Muscle of leg (tissue), 11 donors: ENCODE data around the gene GGT7. TPM values are rescaled to one million over a fixed set of nuclear protein-coding genes. Genes with fewer than 3 reads are reported as not detected.
"Not testable (repeated sequence)": the region's sequence is repeated elsewhere in the genome, so short reads cannot be mapped to it uniquely, and the experiment has no call there.

Experiments used
- DNase-seq: peaks from one replicate; pipeline ENCODE4 v3.0.0; 2013
- H3K27ac ChIP-seq: one replicate; pipeline ENCODE4 v1.5.1; 2013; ENCODE audit warnings: mild to moderate bottlenecking, low read length, control low read depth
- H3K27me3 ChIP-seq: one replicate; pipeline ENCODE4 v1.6.1; 2013; ENCODE audit warnings: low read length; ENCODE audit not compliant: control insufficient read depth, insufficient read depth
- H3K36me3 ChIP-seq: one replicate; pipeline ENCODE4 v1.6.1; 2013; ENCODE audit warnings: low read length; ENCODE audit not compliant: control insufficient read depth, insufficient read depth
- H3K4me1 ChIP-seq: one replicate; pipeline ENCODE4 v1.6.1; 2013; ENCODE audit warnings: low read length; ENCODE audit not compliant: control insufficient read depth, insufficient read depth
- H3K4me3 ChIP-seq: one replicate; pipeline ENCODE4 v1.5.1; 2013; ENCODE audit warnings: low read length, control low read depth
- H3K9me3 ChIP-seq: replicated peaks from 2 replicates; pipeline ENCODE4 v1.6.1; 2013; ENCODE audit warnings: low read depth, low read length; ENCODE audit not compliant: control insufficient read depth
- WGBS: methylation state at CpG from one replicate; pipeline ENCODE4 v1.1.5; 2013; ENCODE audit warnings: missing lambda C conversion rate; ENCODE audit not compliant: insufficient coverage; 5-methylcytosine and 5-hydroxymethylcytosine counted together
- polyA plus RNA-seq, 8 donors: library from polyadenylated mRNA; unstranded; fragments of 120-200 nt; gene quantifications; one replicate each; pipeline versions ENCODE4 v1.2.1 to v1.2.3, GENCODE V29; 2013; ENCODE audit warnings: inconsistent platforms in 1 of 8, low replicate concordance in 1 of 8; ENCODE audit not compliant: insufficient read length in 8 of 8, insufficient read depth in 1 of 8
- total RNA-seq: library from RNA; stranded (reverse); fragments of 120-200 nt; gene quantifications from one replicate; pipeline ENCODE4 v1.2.4, GENCODE V29; 2013

Gene GGT7
- total and polyA plus RNA-seq, 9 donors: 4.5 to 24.7 (median 16.5) TPM

DNA sequence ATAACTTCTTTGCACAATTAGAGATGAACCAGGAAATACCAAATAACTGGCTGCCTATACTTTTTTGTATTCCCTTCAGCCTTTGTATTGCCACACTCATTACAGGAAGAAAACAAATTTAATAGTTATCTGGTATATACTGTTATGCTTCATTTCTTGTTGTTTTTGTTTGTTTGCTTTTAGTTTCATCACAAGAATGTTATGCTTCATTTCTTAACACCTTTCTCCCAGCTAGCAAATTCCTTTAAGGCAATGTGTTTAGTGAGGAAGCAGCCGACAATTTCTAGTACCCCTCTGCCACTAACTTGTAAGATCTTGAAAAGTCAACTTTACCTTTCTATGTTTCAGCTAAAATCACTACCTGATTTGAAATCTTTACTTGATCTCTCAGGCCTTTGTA, 48.6 kb downstream of the GGT7 start:
- Histone ChIP-seq H3K4me1 (peaks cover 11% of the 10 kb centered on the region), H3K4me3 (peak overlapping the region; percentile 65), H3K36me3 (no peaks in the 10 kb centered on the region), H3K27me3 (no peaks in the 10 kb centered on the region), H3K27ac (peak overlapping the region; percentile 83), H3K9me3 (no peaks in the 10 kb centered on the region)
- DNase-seq: no peak
- WGBS: no CpG with 5 or more reads among the region's 1 CpG

DNA sequence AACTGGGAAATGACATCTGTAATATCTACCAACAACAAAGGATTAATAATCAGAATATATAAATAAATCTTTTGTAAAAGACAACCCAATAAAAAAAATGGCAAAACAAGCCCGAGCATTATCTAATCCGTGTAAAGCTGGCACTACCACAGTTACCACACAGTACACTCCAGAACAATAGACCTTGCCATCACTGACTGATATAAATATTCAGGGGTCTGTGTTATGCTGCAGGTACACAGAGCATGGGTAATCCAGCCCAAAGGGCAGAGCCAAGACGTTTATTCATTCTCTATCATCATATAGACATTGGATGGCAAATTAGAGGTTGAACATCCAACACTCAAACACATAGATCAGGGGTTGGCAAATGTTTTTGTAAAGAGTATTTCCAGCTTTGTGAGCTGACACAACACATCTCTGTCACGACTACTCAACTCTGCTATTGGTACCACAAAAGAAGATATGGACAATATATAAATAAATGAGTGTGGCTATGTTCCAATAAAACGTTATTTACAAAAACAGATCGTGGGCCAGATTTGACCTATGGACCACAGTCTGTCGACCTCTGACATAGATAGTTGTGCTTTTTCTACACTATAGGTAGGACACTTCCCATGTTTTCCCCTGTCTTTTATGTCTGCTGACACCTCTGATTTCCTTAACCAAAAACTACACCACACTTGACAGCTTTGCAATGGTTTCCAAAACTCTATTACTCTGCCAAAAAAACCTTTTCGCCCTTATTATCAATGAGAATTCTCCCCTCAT, 51.7 kb downstream of the GGT7 start:
- no peak for DNase-seq
- peaks cover 11% of the 10 kb centered on the region for H3K4me1 ChIP-seq

DNA sequence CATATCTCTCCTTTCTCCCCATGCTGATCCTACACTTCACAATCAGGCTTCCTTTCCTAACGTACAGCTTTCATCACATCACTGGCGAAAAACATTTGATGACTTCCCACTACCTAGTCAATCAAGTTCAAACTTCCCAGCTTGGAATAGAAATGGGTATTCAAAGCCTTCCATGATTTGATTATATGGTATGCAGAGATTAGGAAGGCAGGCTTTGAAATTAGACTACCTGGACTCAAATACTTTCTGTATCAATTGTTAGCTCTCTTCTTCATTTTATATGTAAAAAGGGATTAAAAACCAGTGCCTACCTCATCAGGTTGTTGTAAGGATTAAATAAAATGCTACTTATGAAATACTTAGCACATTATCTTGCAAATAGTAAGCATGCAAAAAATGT, 54.9 kb downstream of the GGT7 start:
- no peak overlapping the region for H3K4me3 ChIP-seq
- H3K36me3 ChIP-seq: no peaks in the 10 kb centered on the region
- H3K27ac ChIP-seq: no peak overlapping the region
- WGBS: no CpG with 5 or more reads among the region's 2 CpGs
- no peak for DNase-seq
- H3K27me3 ChIP-seq: no peaks in the 10 kb centered on the region
- H3K4me1 ChIP-seq: no peaks in the 10 kb centered on the region
- no peaks in the 10 kb centered on the region for H3K9me3 ChIP-seq

More for the DNA sequence above, 51.7 kb downstream of the GGT7 start:
- 61% methylated on average over 2 of the region's 8 CpGs for WGBS
- Histone ChIP-seq H3K36me3 (no peaks in the 10 kb centered on the region), H3K27ac (no peak overlapping the region), H3K4me3 (no peak overlapping the region), H3K27me3 (no peaks in the 10 kb centered on the region), H3K9me3 (no peaks in the 10 kb centered on the region)

GRCh38 chr20:34817072-34817471, 55.6 kb downstream of the GGT7 start:
- no peaks in the 10 kb centered on the region for H3K9me3 ChIP-seq
- H3K27me3 ChIP-seq: no peaks in the 10 kb centered on the region
- no peak for DNase-seq
- H3K4me1 ChIP-seq: no peaks in the 10 kb centered on the region
- no CpG with 5 or more reads among the region's 2 CpGs for WGBS
- no peak overlapping the region for H3K27ac ChIP-seq
- no peaks in the 10 kb centered on the region for H3K36me3 ChIP-seq
- H3K4me3 ChIP-seq: no peak overlapping the region

GRCh38 chr20:34815636-34816035, 57.0 kb downstream of the GGT7 start:
- no peak for DNase-seq
- Histone ChIP-seq H3K27me3 (no peaks in the 10 kb centered on the region), H3K4me3 (no peak overlapping the region), H3K4me1 (no peaks in the 10 kb centered on the region), H3K36me3 (no peaks in the 10 kb centered on the region), H3K9me3 (no peaks in the 10 kb centered on the region), H3K27ac (no peak overlapping the region)
- WGBS: 92% methylated on average over 1 of the region's 1 CpG

GRCh38 chr20:34808583-34808982, 64.1 kb downstream of the GGT7 start:
- no peaks in the 10 kb centered on the region for H3K9me3 ChIP-seq
- peaks cover 3% of the 10 kb centered on the region for H3K36me3 ChIP-seq
- H3K27ac ChIP-seq: no peak overlapping the region
- DNase-seq: no peak
- no peak overlapping the region for H3K4me3 ChIP-seq
- H3K27me3 ChIP-seq: no peaks in the 10 kb centered on the region
- WGBS: 98% methylated on average over 5 of the region's 5 CpGs
- no peaks in the 10 kb centered on the region for H3K4me1 ChIP-seq

- not testable (repeated sequence) for DNase-seq, H3K27ac ChIP-seq, H3K4me1 ChIP-seq, H3K9me3 ChIP-seq, H3K4me3 ChIP-seq, H3K36me3 ChIP-seq, H3K27me3 ChIP-seq
- 91% methylated on average over 6 of the region's 8 CpGs for WGBS
Observed at GRCh38 chr20:34807944-34808465, 64.7 kb downstream of the GGT7 start.

GRCh38 chr20:34806255-34806654, 66.4 kb downstream of the GGT7 start:
- Histone ChIP-seq H3K36me3 (peaks cover 3% of the 10 kb centered on the region), H3K27ac (no peak overlapping the region), H3K27me3 (no peaks in the 10 kb centered on the region), H3K4me1 (no peaks in the 10 kb centered on the region), H3K9me3 (no peaks in the 10 kb centered on the region), H3K4me3 (no peak overlapping the region)
- DNase-seq: no peak

GRCh38 chr20:34798871-34799270, 73.8 kb downstream of the GGT7 start:
- no peaks in the 10 kb centered on the region for H3K36me3 ChIP-seq
- peaks cover 2% of the 10 kb centered on the region for H3K9me3 ChIP-seq
- no peak for DNase-seq
- H3K4me1 ChIP-seq: no peaks in the 10 kb centered on the region
- H3K27me3 ChIP-seq: no peaks in the 10 kb centered on the region
- no peak overlapping the region for H3K4me3 ChIP-seq
- no peak overlapping the region for H3K27ac ChIP-seq

DNA sequence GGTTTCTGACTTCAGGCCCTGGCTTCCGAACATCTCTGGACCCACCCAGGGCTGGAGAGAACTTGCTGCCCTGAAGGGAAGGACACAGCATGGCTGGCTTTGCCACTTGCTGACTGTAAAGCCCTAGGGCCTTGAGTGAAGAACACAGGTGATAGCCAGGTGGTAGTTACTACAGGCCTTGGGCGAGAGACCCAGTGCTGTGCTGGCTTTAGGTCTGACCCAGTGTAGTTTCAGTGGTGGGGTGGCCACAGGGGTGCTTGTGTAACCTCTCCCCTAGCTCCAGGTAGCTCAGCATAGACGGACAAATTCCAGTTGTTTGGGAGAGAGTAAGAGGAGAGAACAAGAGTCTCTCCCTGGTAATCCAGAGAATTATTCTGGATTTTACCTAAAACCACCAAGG, 74.3 kb downstream of the GGT7 start:
- H3K4me1 ChIP-seq: no peaks in the 10 kb centered on the region
- no peak overlapping the region for H3K4me3 ChIP-seq
- H3K27me3 ChIP-seq: no peaks in the 10 kb centered on the region
- no peaks in the 10 kb centered on the region for H3K36me3 ChIP-seq
- no peak overlapping the region for H3K27ac ChIP-seq
- DNase-seq: no peak
- 100% methylated on average over 1 of the region's 3 CpGs for WGBS
- H3K9me3 ChIP-seq: peaks cover 2% of the 10 kb centered on the region
